Muscle of back (tissue), 11 donors: ENCODE results near the gene OR6N2. TPM values are rescaled to one million over a fixed set of nuclear protein-coding genes. Genes with fewer than 3 reads are reported as not detected.

Experiments used
- DNase-seq, 3 donors: peaks; one replicate each; pipeline versions ENCODE4 v3.0.0 to v3.0.0-alpha.2; 2013
- polyA plus RNA-seq, 10 donors: library from polyadenylated mRNA; unstranded; fragments of 120-200 nt; gene quantifications; one replicate each; pipeline ENCODE4 v1.2.1, GENCODE V29; 2013; ENCODE audit not compliant: insufficient read length in 10 of 10

Gene OR6N2
- polyA plus RNA-seq, 10 donors, result not detected

- no peak for DNase-seq
Observed at GRCh38 chr1:158754420-158754819, 26.6 kb downstream of the OR6N2 start, which contains the start of gene OR6K6. Gene OR6K6, plus strand, starts transcription at chr1:158754720. Its CDS starts 168 bp downstream, at chr1:158754888.

GRCh38 chr1:158752155-158752712 is 28.8 kb downstream of the OR6N2 start:
- DNase-seq, result no peak

DNA sequence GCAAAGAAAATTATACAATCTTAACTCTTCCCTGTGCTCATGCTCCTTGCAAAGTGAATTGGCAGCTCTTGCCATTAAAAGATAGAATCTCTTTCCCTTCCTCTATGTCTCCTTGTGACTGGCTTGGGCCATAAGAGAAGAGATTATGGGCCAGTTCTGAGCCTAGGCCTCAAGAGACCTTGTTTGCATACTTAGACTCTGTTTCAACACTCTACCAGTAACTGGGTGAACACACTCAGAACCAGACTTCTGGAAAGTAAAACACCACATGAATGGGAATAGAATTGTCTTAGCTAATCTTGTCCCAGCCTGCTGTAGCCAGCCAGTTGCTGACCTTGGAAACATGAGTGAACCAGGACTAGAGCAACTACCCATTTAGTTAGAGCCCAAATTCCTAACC is 45.2 kb downstream of the OR6N2 start:
- DNase-seq, result no peak

- DNase-seq, result no peak
Observed at GRCh38 chr1:158732524-158732923, 48.5 kb downstream of the OR6N2 start.

DNA sequence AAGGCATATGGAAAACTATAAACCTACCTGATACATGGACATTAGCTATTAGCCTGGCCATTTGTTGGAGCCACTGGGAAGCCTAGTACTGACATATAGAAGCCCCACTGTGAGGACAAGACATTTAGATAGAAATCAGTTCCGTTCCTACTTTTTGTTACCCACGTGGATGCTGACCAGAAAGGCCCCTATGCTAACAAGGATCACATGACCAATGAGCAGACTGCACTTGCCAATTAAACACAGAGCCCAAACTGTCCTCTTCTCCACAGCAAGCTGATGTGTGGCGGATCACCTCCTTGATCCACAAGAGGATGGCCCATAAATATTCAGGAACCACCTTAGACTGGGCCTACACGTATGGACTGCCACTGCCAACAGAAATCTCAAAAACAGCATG is 49.3 kb downstream of the OR6N2 start:
- no peak for DNase-seq

DNA sequence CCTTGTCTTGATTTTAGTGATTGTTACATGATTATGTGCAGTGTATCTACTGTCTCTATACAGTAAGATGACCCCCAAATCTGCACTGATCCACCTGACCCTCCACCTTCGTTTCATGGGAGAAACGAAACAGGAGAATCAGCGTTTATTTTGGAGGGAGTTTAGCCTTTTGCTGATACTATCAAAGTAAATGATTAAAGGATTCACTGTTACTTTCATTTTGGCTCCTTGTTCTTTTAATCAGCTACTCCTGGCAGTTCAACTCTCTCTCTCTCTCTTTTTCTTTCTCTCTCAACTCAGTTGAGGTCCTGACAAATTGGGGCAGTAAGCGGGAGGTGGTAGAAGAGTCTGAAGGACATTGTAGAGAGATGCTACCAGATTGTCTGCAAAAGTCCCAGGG is 50.6 kb downstream of the OR6N2 start:
- DNase-seq, result no peak

- DNase-seq, result no peak
Observed at GRCh38 chr1:158728510-158729225, 52.3 kb downstream of the OR6N2 start.

DNA sequence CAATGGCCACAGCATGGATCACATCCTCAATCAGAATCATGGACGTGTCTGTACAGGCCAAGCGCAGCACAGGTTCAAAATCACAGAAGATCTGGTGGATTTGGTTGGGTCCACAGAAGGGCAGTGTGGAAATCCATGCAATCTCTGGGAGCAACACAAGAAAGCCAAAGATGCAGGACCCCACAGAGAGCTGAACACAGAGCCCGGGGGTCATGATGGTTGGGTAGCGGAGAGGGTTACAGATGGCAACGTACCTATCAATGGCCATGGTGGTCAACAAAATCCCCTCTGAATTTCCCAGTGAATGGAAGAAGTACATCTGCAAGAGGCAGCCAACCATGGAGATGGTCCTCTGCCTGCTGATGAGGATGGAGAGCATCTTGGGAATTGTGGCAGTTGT is 56.6 kb downstream of the OR6N2 start:
- no peak for DNase-seq

Other genes with a start within 250 kb of the OR6N2 start
- gene OR6Y1, start 226.8 kb downstream of the OR6N2 start, polyA plus RNA-seq, result not detected
- gene OR6P1, start 210.6 kb downstream of the OR6N2 start, polyA plus RNA-seq, result not detected
- gene OR10X1, start 201.3 kb downstream of the OR6N2 start, polyA plus RNA-seq, result not detected
- under 1 TPM in 9 of 10 donors, not detected in 1; 0.04 to 0.12 (median 0.07) TPM for gene OR10Z1, start 175.9 kb downstream of the OR6N2 start, polyA plus RNA-seq
- 1 to 10 TPM; 1.4 to 8.1 (median 3.3) TPM for gene SPTA1, start 94.5 kb downstream of the OR6N2 start, polyA plus RNA-seq
- not detected for gene OR6K2, start 80.6 kb downstream of the OR6N2 start, polyA plus RNA-seq
- not detected for gene OR6K3, start 60.5 kb downstream of the OR6N2 start, polyA plus RNA-seq
- gene OR6K6, start 26.5 kb downstream of the OR6N2 start, polyA plus RNA-seq, result not detected
- gene OR6N1, start 9.0 kb downstream of the OR6N2 start, polyA plus RNA-seq, result not detected
- 1 to 10 TPM; 2.4 to 8.5 (median 4.4) TPM for gene MNDA, start 50.1 kb upstream of the OR6N2 start, polyA plus RNA-seq
- gene PYHIN1, start 150.3 kb upstream of the OR6N2 start, polyA plus RNA-seq, result 1 to 10 TPM in 1 of 10 donors, under 1 TPM in 6, not detected in 3; 0.10 to 3.5 (median 0.37) TPM
- 10 to 100 TPM; 36.8 to 57.7 (median 40.5) TPM for gene IFI16, start 228.7 kb upstream of the OR6N2 start, polyA plus RNA-seq